KOPT-K1 (cell line): ENCODE results near the gene MAN1C1.

Experiments used
- H3K27ac ChIP-seq: fragments of 200-600 bp; sonication (generic); 2 replicates; pipeline ENCODE4 v1.5.1; 2016; ENCODE audit warnings: antibody characterized with exemption, mild to moderate bottlenecking, low read depth, low read length; ENCODE audit not compliant: poor library complexity, severe bottlenecking
- H3K36me3 ChIP-seq: fragments of 200-600 bp; sonication (generic); 2 replicates; pipeline ENCODE4 v1.5.1; 2017; ENCODE audit warnings: antibody characterized with exemption, mild to moderate bottlenecking, low read length, moderate library complexity; ENCODE audit not compliant: insufficient read depth
- H3K9me3 ChIP-seq: fragments of 200-600 bp; sonication (generic); 2 replicates; pipeline ENCODE4 v1.5.1; 2017; ENCODE audit warnings: antibody characterized with exemption, low read length, mild to moderate bottlenecking; ENCODE audit not compliant: insufficient read depth, poor library complexity, severe bottlenecking

MAN1C1 gene

GRCh38 chr1:25738499-25738898 is 121.9 kb downstream of the MAN1C1 start:
- no peaks in the 10 kb centered on the region for H3K36me3 ChIP-seq
- no peak overlapping the region for H3K27ac ChIP-seq
- H3K9me3 ChIP-seq: no peaks in the 10 kb centered on the region

DNA sequence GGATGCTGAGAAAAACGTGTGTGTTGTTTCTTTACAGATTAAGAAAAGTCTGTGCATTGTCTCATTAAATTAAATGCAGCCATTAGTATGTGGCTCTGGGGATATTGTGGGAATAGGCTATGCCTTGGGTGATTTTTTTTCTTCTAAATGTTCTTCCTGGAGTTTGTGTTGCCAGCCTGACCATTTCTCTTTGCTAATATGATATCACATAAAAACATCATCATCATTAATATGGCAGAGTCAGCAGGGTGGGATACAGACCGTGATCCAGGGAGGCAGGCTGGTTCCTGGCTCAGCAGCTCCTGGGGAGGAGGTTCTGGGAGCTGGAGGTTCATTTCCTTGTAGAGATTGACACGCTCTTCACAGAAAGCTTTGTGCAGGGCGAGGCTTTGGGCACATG is 122.8 kb downstream of the MAN1C1 start:
- H3K9me3 ChIP-seq: no peaks in the 10 kb centered on the region
- no peak overlapping the region for H3K27ac ChIP-seq
- H3K36me3 ChIP-seq: no peaks in the 10 kb centered on the region

- H3K27ac ChIP-seq: no peak overlapping the region
- H3K36me3 ChIP-seq: no peaks in the 10 kb centered on the region
- H3K9me3 ChIP-seq: no peaks in the 10 kb centered on the region
These were observed 123.5 kb downstream of the MAN1C1 start for GRCh38 chr1:25740071-25740470.

DNA sequence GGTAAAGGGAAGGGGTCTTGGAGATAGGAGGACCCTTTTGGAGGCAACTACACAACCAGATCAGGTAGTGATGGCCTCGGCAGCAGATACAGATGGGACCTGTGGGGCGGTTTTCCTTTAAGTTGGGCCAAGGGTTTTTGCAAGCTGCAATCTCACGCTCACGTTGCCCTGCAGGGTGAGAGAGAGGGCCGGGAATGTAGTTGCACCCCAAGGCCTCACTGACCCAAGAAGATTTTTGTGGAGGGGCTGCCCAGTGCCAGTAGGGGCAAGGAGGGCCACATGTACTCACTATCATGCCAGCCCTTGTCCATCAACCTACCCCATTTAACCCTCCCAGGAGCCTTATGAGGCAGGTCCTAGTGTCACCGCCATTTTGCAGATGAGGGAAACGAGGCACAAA is 125.7 kb downstream of the MAN1C1 start:
- Histone ChIP-seq H3K27ac (no peak overlapping the region), H3K9me3 (no peaks in the 10 kb centered on the region), H3K36me3 (no peaks in the 10 kb centered on the region)

DNA sequence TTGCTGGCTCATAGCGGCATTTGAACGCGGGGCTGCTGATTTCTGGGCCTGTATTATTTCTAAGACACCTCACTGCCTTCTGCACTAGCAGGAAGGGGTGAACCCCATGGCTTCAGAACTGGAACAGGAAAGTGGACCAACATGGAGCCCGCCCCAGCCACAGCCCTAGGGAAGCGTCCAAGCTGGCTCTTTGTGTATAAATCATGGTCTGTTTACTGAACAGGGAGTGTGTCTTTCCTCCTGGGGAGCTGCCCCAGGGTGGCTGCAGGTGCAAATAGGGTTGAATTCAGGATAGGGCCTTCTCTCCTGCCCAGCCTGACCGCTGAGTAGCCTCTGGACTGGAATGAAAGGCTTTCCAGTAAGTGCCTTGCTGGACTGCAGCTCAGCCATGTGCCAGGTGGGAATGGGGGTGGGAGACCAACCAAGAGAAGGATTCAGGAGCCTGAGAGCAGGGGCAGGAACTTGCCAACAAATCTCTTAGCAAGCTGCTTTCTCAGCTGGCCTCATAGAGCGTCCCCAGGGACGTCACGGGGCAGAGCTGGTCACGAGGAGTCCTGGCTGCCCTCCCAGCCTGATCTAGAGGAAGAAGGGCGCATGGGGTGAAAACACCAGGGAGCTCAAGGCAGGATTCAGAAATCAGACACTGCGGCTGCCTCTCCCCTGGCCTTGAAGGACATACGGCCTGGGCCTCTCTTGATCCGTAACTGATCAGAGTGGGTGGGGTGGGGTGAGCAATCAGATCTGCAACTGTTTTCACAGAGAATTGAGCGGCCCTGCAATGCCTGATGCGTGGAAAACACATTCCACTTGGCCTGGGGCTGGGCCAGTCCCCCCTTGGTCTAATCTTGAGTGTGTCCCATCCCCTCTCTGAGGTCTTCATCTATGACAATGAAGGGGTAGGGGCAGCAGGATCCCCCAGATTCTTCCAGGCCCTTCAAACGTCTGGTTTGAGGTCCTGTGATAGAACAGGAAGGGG is 126.9 kb downstream of the MAN1C1 start:
- no peak overlapping the region for H3K27ac ChIP-seq
- H3K36me3 ChIP-seq: no peaks in the 10 kb centered on the region
- H3K9me3 ChIP-seq: no peaks in the 10 kb centered on the region

DNA sequence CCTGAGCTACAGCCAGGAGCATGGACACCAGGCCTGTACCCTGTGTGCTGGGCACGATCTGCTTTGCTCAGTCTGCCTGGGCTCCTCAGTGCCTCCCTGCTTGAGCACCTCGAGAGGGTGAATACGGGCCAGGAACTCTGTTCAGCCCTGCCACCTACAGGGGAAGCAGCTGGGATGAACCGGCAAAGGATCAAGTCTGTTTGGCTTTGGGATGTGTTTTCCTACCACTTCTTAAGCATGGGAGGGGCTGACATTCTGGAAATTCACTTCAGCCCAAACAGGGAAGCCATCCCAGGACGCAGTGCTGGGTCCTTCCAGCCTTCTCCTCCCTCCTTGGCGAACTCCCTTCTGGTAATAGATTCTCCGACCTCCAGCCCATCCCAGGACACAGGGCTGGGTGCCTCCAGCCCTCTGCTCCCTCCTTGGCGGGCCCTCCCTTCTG is 127.6 kb downstream of the MAN1C1 start:
- Histone ChIP-seq H3K9me3 (no peaks in the 10 kb centered on the region), H3K36me3 (no peaks in the 10 kb centered on the region), H3K27ac (no peak overlapping the region)

DNA sequence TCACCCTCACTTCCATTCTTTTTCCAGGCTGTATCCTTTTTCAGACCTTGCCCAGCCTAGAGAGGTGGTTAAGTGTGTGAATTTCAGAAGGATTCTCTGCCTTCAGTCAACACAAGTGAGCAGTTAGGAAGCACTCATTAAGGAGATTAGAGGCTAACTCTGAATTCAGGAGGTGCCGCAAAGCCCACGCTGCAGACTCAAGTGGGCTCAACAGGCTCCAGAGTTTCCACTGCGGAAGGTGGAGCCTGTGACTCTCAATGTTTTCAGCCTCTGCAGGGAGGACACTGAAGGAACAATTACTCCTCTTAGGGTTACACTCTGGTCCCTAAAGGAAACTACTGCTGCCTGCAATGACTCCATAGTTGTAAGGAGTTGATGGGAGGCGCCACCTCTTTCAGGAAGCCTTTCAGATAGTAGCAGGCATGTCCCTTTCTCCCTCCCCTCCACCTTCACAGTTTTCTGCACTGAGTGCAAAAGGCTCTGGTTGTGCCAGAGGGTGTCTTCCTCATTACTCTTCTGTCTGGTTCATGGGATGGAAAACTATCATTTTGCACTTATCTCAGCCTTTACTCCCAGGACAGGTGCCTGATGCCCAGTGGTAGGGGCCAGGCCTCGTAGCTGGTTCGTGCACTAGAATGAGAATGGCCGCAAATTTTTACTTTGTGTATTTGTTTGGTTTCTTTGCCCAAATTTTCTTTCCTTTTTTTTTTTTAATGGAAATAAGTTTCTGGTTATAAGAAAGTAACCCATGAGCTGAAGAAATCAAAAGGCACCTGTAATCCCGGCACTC is 128.2 kb downstream of the MAN1C1 start:
- Histone ChIP-seq H3K9me3 (no peaks in the 10 kb centered on the region), H3K27ac (no peak overlapping the region), H3K36me3 (no peaks in the 10 kb centered on the region)

DNA sequence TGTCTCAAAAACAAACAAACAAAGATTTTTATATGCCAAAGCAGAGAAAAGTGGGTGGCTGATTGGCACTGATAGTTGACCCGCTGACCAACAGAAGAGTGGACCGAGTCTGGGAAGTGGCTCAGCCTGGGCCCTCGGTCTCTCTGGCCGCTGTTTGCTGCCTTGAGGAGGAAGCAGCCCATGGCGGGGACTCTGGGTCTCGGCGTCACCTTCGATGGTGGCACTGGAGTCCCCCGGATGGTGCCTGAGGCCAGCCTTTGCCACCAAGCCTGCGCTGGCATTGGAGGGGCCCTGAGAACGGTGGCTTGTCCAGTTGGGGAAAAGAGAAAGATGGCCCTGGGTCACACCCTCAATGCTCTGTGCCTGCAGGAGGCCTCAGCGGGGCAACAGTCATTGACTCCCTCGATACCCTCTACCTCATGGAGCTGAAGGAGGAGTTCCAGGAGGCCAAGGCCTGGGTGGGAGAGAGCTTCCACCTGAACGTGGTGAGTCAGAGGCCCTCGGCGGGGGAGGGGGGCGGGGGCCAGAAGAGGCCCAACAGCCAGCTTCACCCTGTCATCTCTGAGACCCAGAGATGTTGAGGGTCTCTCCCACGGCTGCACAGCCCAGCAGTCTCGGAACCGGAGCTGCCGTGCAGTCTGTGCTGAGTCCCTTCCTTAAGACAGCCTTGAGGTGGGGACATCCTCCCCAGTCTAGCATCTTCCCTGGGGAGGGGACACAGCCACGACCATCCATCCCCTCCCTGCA is 129.9 kb downstream of the MAN1C1 start:
- no peaks in the 10 kb centered on the region for H3K36me3 ChIP-seq
- no peak overlapping the region for H3K27ac ChIP-seq
- H3K9me3 ChIP-seq: no peaks in the 10 kb centered on the region

DNA sequence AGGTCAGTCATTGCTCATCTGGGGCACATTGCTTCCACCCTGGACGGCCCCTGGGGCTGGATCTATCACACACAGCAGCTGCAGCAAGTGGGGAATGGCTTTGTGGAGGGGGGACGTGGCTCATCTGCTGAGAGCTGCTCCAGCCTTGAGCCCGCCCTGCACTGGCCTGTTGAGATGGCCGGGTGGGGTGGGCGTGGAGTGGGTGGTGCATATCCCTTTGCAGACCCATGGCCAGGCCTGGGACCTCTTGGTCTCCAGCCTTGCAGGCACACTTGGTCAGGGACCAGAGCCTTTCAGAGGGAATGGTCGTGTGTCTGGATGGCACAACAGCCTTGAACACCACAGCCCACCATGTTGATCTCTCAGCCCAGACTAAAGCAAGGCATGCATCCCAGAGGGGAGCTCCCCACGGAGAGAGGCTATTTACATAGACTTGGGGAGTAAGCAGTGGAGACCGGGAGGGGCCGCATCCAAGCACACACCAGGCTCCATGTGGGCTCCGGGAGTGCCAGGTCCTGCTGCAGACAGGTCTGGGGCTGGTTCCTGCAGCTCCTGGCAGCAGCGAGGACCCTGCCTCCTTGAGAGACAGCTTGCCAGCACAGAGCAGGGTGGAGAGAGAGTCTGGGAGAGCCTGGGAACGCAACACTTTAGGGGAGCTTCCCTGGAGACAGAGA is 130.6 kb downstream of the MAN1C1 start:
- no peak overlapping the region for H3K27ac ChIP-seq
- H3K9me3 ChIP-seq: no peaks in the 10 kb centered on the region
- H3K36me3 ChIP-seq: no peaks in the 10 kb centered on the region

DNA sequence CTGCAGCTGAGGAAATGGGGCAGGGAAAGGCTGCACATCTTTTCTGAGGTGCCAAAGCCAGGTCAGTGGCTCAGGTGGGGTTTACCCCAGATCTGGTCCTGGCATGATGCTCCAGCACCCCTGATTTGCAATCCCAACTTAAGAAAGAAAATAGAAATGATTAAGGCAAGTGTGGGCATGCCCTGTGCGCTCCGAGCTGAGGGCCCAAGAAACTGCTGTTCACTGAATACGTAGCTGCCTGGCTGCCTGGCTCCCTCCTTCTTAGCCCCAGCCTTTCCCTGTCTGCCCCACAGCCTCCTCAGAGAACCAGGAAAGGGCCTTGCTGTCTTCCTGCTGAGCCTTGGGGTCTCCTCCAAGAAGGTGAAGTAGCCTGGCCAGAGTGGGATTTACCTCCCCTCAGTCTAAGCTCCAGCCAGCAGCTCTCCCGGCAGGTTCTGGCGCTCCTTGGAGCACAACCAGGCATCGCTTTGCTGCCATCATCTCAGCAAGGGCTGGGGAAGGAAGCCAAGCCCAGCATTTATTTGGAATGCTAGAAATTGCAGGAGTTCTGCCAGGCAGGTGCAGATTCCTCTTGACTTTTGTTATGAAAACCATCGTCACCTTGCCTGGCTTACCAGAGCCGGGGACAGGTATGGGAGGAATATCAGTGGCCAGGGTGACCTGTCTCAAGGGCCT is 132.1 kb downstream of the MAN1C1 start:
- no peaks in the 10 kb centered on the region for H3K36me3 ChIP-seq
- H3K27ac ChIP-seq: no peak overlapping the region
- no peaks in the 10 kb centered on the region for H3K9me3 ChIP-seq

DNA sequence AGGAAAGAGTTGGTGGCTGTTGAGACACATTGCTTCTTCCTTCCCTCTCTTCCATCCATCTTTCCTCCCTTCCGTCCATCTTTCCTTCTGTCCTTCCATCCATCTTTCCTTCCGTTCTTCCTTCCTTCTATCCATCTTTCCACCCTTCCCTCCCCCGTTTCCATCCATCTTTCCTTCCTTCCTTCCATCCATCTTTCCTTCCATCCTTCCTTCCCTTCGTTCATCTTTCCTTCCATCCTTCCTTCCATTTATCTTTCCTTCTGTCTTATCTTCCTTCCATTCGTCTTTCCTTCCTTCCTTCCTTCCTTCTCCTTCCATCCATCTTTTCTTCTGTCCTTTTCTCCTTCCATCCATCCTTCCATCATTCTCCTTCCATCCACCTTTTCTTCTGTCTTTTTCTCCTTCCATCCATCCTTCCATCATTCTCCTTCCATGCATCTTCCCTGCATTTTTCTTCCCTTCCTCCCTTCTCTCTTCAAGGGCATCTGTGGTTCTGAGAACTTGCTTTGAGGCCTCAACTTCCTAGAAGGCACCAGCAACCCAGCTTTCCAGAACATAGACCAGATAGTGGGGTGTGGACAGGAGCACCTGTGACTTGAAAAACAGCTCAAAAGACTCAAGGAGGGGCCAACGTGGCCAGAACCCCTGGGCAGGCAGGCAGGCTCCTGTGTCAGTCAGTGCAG is 134.5 kb downstream of the MAN1C1 start:
- H3K36me3 ChIP-seq: no peaks in the 10 kb centered on the region
- no peak overlapping the region for H3K27ac ChIP-seq
- no peaks in the 10 kb centered on the region for H3K9me3 ChIP-seq

DNA sequence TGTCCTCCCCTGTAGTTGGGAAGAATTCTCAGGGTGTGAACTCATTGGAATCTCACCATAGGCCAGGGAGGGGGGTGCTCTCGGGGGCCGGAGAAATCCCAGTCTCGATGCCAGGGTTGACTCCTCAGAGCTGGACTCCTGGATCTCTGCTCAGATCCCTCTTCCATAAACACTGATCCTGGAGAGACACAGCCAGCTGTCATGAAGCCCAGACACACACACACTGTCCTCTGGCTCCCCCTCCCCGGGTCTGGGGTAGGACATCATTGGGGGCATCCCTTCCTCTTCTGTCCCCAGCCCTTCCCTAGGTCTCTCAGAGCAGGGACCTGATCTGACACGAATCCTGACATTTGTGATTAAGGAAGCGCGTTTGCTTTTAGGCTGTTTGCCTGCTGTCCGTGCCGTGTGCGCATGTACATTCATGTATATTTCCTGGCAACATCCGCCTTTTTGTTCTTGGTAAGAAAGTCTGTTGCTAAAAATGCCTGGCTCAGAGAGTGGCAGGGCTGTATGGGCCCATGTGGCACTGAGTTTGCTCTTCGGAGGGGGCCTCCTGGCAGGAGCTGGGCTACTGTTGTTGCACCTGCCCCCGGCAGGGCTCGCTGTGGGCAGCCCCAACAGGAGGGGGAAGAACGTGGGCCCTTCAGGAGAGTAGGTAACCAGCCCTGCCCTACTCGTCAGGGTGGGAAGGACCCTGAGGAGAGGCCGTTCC is 138.0 kb downstream of the MAN1C1 start:
- Histone ChIP-seq H3K9me3 (no peaks in the 10 kb centered on the region), H3K36me3 (no peaks in the 10 kb centered on the region), H3K27ac (no peak overlapping the region)

DNA sequence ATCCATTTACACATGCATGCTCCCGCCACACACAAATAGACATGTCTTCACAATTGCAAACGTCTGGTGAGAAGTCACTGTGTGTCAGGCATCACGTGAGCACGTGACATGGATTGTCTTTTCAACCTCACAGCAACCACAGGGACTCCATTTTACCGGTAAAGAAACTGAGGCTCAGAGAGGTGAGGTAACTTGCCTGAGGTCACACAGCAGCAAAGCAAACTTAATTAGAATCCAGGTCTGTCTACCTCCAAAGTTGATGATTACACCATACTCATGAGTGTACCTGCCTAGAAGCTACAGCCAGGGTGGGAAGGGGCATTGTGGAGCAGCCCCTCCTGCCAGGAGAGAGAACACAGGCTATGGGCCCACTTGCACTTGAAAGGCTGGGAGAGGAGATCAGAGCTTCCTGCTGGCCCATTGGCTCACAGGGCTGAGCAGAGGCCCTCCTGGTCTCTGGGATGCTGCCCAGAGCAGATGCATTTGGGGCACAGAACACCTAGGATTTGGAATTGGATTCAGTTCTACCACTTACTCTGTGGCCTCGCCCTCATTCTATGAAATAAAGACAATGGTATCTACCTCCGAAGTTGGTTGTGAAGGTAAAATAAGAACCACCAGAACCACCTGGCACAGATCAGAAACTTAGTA is 139.0 kb downstream of the MAN1C1 start:
- H3K36me3 ChIP-seq: no peaks in the 10 kb centered on the region
- no peaks in the 10 kb centered on the region for H3K9me3 ChIP-seq
- H3K27ac ChIP-seq: no peak overlapping the region
